AG10803 (cell line): ENCODE data around the gene WNT5A.

Experiments
- DNase-seq: peaks from one replicate; pipeline ENCODE4 v3.0.0; 2010; ENCODE audit warnings: low read depth
- H3K4me3 ChIP-seq: 2 replicates; pipeline ENCODE4 v1.5.1; 2011; ENCODE audit warnings: mild to moderate bottlenecking, low read length, control low read depth
- CTCF ChIP-seq: conservative IDR thresholded peaks from 2 replicates; pipeline ENCODE4 v1.5.1; 2011; ENCODE audit warnings: mild to moderate bottlenecking, low read length, control low read depth, inconsistent platforms

WNT5A gene

GRCh38 chr3:55482496-55483195 is 4.5 kb downstream of the WNT5A start:
- peak; percentile 64 for DNase-seq
- H3K4me3 ChIP-seq: peak overlapping the region; percentile 98

GRCh38 chr3:55481744-55482495 is 5.2 kb downstream of the WNT5A start:
- peak overlapping the region; percentile 98 for H3K4me3 ChIP-seq
- TF ChIP-seq CTCF: peak; percentile 32
- DNase-seq: peak; percentile 78

More at GRCh38 chr3:55482496-55483195, 4.5 kb downstream of the WNT5A start:
- no peak for TF ChIP-seq CTCF

GRCh38 chr3:55480911-55481743 is 6.0 kb downstream of the WNT5A start:
- DNase-seq: peak; percentile 94
- H3K4me3 ChIP-seq: peak overlapping the region; percentile 98
- peak; percentile 4; the same call in 1 of the 2 replicates for TF ChIP-seq CTCF

GRCh38 chr3:55477306-55478303 is 9.5 kb downstream of the WNT5A start:
- no peak for DNase-seq
- no peak for TF ChIP-seq CTCF
- H3K4me3 ChIP-seq: peak overlapping the region; percentile 98

- no peak for TF ChIP-seq CTCF
- DNase-seq: peak; percentile 75
- H3K4me3 ChIP-seq: peak overlapping the region; percentile 98; the same call in 1 of the 2 replicates
These were observed 10.6 kb downstream of the WNT5A start for GRCh38 chr3:55476515-55476914.

- TF ChIP-seq CTCF: no peak
- no peak for DNase-seq
- no peak overlapping the region for H3K4me3 ChIP-seq
These were observed 12.9 kb downstream of the WNT5A start for GRCh38 chr3:55474213-55474632.
